Right lobe of liver (tissue), 4 donors: ENCODE results near the gene ALPK1.

Experiments used
- POLR2A ChIP-seq: fragments of 450-650 bp; IDR thresholded peaks from one replicate; pipeline ENCODE4 v1.6.1; 2017; ENCODE audit warnings: antibody characterized with exemption, mild to moderate bottlenecking
- TF ChIP-seq, protein P1 (sequence below), 4 donors: fragments of 200-600 bp in 3 of 4; fragments of 450-650 bp in 1 of 4; IDR thresholded peaks; one replicate each; pipeline versions ENCODE4 v1.5.1 to v1.8.0; 2016 to 2022; ENCODE audit warnings: antibody characterized with exemption in 4 of 4, mild to moderate bottlenecking in 2 of 4
- donor health status: DM: no; HTN: no; CAD: no.
- donor health status: DM: no; HTN: no; CAD: no.
- donor health status: DM: no; HTN: yes; CAD: no.

DNA sequence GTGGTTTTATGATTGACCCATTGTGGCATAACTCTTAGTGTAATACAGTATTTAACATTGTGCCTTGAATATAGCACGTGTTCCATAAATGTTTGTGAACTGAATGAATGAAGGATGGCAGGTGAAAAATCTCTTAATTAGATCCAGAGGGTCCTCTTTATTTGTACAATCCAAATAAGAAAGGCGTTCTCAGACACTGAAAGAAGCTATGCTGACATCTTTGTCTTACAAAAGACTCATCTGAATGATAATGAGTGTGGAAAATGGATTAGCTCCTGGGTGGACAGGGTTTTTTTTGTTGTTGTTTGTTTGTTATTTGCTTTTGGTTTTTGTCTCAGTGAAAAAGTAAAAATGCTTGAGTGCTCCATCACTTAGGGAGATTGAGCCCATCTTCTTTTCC, 156.2 kb downstream of the ALPK1 start:
- TF ChIP-seq, protein P1, sequence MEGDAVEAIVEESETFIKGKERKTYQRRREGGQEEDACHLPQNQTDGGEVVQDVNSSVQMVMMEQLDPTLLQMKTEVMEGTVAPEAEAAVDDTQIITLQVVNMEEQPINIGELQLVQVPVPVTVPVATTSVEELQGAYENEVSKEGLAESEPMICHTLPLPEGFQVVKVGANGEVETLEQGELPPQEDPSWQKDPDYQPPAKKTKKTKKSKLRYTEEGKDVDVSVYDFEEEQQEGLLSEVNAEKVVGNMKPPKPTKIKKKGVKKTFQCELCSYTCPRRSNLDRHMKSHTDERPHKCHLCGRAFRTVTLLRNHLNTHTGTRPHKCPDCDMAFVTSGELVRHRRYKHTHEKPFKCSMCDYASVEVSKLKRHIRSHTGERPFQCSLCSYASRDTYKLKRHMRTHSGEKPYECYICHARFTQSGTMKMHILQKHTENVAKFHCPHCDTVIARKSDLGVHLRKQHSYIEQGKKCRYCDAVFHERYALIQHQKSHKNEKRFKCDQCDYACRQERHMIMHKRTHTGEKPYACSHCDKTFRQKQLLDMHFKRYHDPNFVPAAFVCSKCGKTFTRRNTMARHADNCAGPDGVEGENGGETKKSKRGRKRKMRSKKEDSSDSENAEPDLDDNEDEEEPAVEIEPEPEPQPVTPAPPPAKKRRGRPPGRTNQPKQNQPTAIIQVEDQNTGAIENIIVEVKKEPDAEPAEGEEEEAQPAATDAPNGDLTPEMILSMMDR (IDR thresholded peaks at IDR 0.05), result no peak
- no peak for TF ChIP-seq POLR2A
